GM19240 (cell line): ENCODE measurements around the gene NF2.

Experiments used
- DNase-seq: peaks from one replicate; pipeline ENCODE4 v3.0.0; 2011; ENCODE audit warnings: low spot score; ENCODE audit not compliant: insufficient read length

NF2 gene

GRCh38 chr22:29630987-29631386 is 27.6 kb downstream of the NF2 start:
- DNase-seq: no peak

- DNase-seq: no peak
Observed at GRCh38 chr22:29631725-29632124, 28.3 kb downstream of the NF2 start.

GRCh38 chr22:29632672-29633071 is 29.2 kb downstream of the NF2 start:
- DNase-seq: no peak

GRCh38 chr22:29633514-29634312 is 30.3 kb downstream of the NF2 start:
- no peak for DNase-seq

GRCh38 chr22:29634847-29635246 is 31.4 kb downstream of the NF2 start:
- no peak for DNase-seq

GRCh38 chr22:29635734-29636357 is 32.4 kb downstream of the NF2 start:
- DNase-seq: no peak

GRCh38 chr22:29636751-29637150 is 33.3 kb downstream of the NF2 start:
- DNase-seq: no peak

- no peak for DNase-seq
Observed at GRCh38 chr22:29637181-29637580, 33.7 kb downstream of the NF2 start.

GRCh38 chr22:29638678-29639077 is 35.2 kb downstream of the NF2 start:
- DNase-seq: no peak

- DNase-seq: no peak
Observed at GRCh38 chr22:29639096-29639495, 35.7 kb downstream of the NF2 start.

GRCh38 chr22:29641042-29641699 is 37.7 kb downstream of the NF2 start:
- DNase-seq: no peak

- DNase-seq: no peak
Observed at GRCh38 chr22:29641700-29642330, 38.4 kb downstream of the NF2 start.

- DNase-seq: no peak
Observed at GRCh38 chr22:29642694-29643093, 39.3 kb downstream of the NF2 start.

- no peak for DNase-seq
Observed at GRCh38 chr22:29647954-29648737, 44.7 kb downstream of the NF2 start.

GRCh38 chr22:29650370-29650769 is 46.9 kb downstream of the NF2 start:
- no peak for DNase-seq

- no peak for DNase-seq
Observed at GRCh38 chr22:29651652-29652051, 48.2 kb downstream of the NF2 start.

- DNase-seq: no peak
Observed at GRCh38 chr22:29654420-29654819, 51.0 kb downstream of the NF2 start.

- no peak for DNase-seq
Observed at GRCh38 chr22:29654882-29655281, 51.4 kb downstream of the NF2 start.

- DNase-seq: no peak
Observed at GRCh38 chr22:29658176-29658575, 54.7 kb downstream of the NF2 start.

- no peak for DNase-seq
Observed at GRCh38 chr22:29660021-29660420, 56.6 kb downstream of the NF2 start.

- DNase-seq: no peak
Observed at GRCh38 chr22:29661336-29661735, 57.9 kb downstream of the NF2 start.
